ENCODE results near the gene BPGM. TPM values are rescaled to one million over a fixed set of nuclear protein-coding genes. Genes with fewer than 3 reads are reported as not detected.

BPGM gene
- 30.0 TPM for polyA plus RNA-seq (2012; ENCODE audit: insufficient read depth, insufficient read length, low read depth)

DNA sequence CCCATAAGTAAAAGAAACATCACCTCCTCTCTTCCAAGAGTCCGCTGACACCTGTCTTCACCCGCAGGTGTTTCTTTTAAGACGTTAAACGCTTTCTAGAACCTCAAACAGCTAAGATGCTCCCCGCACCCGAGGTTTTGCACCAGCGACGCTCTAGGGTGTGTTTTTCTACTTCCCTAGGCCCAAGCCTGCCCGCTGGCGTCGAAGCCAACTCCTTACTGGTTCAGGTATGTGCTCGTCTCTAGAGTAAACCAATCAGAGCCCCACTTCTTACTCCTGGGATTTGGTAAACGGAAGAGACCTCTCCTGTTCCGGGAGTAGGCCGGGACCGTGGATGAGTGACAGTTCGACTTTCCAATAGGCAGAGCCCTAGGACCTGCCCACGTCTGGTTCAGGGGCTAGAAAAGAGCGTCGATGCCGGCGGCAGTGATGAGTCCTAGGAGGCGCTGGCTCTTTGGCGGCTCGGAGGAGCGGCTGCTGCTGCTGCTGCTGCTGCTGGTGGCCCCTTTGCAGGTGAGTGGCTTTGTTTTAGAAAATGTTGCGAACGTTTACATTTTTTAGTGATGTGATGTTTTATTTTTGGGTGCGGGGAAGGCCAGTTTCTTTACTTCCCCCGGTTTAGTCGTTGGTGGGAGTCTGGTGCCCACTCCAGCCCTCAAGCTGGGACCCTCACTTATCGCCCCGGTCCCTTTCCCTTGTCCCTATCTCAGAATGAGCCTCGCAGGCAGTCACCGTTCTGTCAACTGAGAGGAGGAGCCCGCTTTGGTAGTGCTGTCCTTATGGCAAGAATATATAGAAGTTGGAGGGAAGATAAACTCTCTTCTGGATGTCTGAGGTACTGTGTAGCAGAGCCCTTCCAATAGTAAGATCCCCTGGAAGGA lies at the start of gene BPGM:
Gene BPGM, plus strand, starts transcription at position 429 of the 881 bp plus-strand sequence. CDS start 14,655 bp downstream, outside the sequence.
- TF ChIP-seq, protein P1, sequence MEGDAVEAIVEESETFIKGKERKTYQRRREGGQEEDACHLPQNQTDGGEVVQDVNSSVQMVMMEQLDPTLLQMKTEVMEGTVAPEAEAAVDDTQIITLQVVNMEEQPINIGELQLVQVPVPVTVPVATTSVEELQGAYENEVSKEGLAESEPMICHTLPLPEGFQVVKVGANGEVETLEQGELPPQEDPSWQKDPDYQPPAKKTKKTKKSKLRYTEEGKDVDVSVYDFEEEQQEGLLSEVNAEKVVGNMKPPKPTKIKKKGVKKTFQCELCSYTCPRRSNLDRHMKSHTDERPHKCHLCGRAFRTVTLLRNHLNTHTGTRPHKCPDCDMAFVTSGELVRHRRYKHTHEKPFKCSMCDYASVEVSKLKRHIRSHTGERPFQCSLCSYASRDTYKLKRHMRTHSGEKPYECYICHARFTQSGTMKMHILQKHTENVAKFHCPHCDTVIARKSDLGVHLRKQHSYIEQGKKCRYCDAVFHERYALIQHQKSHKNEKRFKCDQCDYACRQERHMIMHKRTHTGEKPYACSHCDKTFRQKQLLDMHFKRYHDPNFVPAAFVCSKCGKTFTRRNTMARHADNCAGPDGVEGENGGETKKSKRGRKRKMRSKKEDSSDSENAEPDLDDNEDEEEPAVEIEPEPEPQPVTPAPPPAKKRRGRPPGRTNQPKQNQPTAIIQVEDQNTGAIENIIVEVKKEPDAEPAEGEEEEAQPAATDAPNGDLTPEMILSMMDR (IDR thresholded peaks at IDR 0.05; ENCODE audit: low read depth, low read length): peak; percentile 37
- H3K4me3 ChIP-seq (ENCODE audit: low read depth, low read length): peak within 1 kb of the TSS; percentile 84
- DNase-seq: peak; percentile 97
- H3K27me3 ChIP-seq: no peaks in the 10 kb centered on the region
- H3K9me3 ChIP-seq: no peaks in the 10 kb centered on the region
- no peaks in the 10 kb centered on the region for H3K4me1 ChIP-seq
- H3K36me3 ChIP-seq: no peaks in the 10 kb centered on the region

DNA sequence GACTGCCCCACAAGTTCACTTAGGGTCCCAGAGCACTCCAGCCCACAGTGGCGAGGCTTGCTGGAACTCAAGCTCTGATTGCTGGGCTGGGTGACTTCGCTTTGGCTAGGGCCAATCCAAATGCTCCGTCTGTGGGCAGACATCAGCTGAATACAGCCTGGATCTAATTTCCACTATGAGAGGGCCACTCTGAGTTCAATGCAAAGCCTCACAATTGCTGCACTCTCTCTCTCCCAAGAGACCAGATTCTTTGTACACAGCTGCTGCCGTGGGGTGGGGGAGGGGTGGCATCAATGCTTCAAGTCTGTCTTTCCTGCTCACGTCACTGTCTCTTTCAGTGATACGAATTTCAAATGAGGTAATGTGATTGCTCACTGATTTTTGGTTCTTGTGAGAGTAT lies 47.3 kb upstream of the BPGM start:
- peak; percentile 53 for DNase-seq
- H3K4me3 ChIP-seq (ENCODE audit: low read depth, low read length): no peak overlapping the region
- H3K27me3 ChIP-seq: peaks cover 14% of the 10 kb centered on the region
- TF ChIP-seq, protein P1 (IDR thresholded peaks at IDR 0.05; ENCODE audit: low read depth, low read length): no peak
- 0 out of 2 replicates have a peak, but pooled peaks cover 4% of the 10 kb centered on the region for H3K4me1 ChIP-seq
- no peaks in the 10 kb centered on the region for H3K9me3 ChIP-seq
- H3K36me3 ChIP-seq: no peaks in the 10 kb centered on the region

DNA sequence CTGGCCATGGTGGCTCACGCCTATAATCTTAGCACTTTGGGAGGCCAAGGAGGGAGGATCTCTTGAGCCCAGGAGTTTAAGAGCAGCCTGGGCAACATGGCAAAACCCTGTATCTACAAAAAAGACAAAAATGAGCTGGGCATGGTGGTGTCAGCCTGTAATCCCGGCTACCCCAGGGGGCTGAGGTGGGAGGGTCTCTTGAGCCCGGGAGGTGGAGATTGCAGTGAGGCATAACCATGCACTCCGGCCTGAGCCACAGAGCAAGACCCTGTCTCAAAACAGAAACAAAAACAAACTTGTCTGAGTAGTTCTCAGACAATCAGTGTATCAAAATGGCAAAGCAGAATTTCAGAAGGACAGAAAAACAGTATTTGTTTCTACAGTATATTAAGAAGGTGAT lies 45.2 kb upstream of the BPGM start:
- H3K36me3 ChIP-seq: no peaks in the 10 kb centered on the region
- H3K4me3 ChIP-seq (ENCODE audit: low read depth, low read length): no peak overlapping the region
- peaks cover 14% of the 10 kb centered on the region for H3K27me3 ChIP-seq
- no peaks in the 10 kb centered on the region for H3K9me3 ChIP-seq
- DNase-seq: no peak
- H3K4me1 ChIP-seq: 0 out of 2 replicates have a peak, but pooled peaks cover 4% of the 10 kb centered on the region
- TF ChIP-seq, protein P1 (IDR thresholded peaks at IDR 0.05; ENCODE audit: low read depth, low read length): no peak

DNA sequence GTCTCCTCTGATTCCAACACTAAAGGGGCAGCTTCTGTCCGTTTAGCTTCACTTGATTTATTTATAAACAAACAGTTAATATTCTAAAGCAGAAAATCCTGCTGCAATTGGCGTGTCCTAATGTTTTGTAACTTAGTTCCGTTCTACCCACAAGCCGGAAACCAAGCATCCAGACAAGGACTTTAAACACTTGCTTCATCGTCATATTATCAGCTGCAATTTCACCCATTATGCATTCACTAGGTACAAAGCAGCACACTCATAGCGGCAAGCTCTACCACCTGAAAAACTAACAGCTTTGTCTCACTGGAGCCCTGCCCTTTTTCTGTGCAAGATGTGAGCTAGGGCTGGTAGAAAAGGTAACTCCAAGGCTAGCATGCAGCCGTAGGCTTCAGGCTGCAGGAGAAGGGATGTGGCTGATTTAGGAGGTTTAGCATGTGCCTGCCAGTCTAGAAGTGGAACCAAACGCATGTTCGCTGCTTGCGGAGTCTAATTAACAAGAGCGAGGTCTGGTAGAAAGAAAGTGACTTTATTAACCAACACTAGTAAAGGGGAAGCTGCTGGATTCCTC lies 43.7 kb upstream of the BPGM start:
- Histone ChIP-seq H3K4me3 (ENCODE audit: low read depth, low read length) (no peak overlapping the region), H3K9me3 (no peaks in the 10 kb centered on the region), H3K36me3 (no peaks in the 10 kb centered on the region), H3K27me3 (peaks cover 20% of the 10 kb centered on the region), H3K4me1 (0 out of 2 replicates have a peak, but pooled peaks cover 4% of the 10 kb centered on the region)
- no peak for DNase-seq
- TF ChIP-seq, protein P1 (IDR thresholded peaks at IDR 0.05; ENCODE audit: low read depth, low read length): no peak

DNA sequence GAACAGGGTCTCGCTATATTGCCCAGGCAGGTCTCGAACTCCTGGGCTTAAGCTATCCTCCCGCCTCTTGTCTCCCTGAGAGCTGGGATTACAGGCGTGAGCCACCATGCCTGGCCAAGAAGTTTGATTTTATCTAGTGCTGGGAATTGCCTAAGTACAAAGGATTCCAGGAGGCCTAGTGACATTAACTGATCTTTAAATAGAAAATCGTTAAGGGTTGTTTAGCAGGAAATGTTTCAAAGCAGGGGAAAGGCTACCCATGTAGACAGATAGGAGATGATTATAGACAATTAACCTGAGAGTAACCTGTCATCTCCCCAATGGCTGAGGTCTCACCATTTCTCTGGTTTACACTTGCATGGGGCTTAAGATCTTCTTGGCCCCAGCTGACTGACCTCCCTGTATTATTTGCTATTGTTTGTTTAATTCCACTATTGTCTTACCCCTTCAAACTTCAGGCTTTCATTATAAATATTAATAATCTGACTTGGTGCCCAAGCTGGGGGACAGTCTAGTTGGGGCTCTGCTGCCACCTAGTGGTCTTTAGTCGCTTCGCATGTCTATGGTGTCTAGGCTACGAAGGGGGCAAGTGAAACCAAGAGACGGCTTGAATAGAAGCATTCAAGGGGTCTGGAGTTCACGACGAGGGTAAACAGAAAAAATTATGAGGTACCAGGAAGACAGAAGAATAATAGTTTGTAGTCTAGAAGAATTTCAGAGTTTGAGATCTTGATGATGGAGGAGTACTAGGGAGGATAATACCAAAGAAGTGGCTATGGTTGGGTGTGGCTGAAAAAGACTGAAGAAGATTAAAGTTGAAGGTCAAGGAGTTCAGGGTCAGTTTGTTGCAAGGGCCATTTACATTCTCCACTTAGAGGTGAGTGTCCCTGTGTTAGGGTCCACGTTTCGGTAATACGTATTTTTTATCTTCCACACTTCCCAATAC lies 40.4 kb upstream of the BPGM start:
- TF ChIP-seq, protein P1 (IDR thresholded peaks at IDR 0.05; ENCODE audit: low read depth, low read length): peak; percentile 97
- H3K27me3 ChIP-seq: peaks cover 20% of the 10 kb centered on the region
- H3K4me3 ChIP-seq (ENCODE audit: low read depth, low read length): no peak overlapping the region
- H3K9me3 ChIP-seq: no peaks in the 10 kb centered on the region
- DNase-seq: peak; percentile 64
- H3K4me1 ChIP-seq: no peaks in the 10 kb centered on the region
- no peaks in the 10 kb centered on the region for H3K36me3 ChIP-seq

All from BE2C (cell line).